LoVo (cell line): ENCODE data around the gene QDPR.
"Not testable (repeated sequence)": the region's sequence is repeated elsewhere in the genome, so short reads cannot be mapped to it uniquely, and the experiment has no call there.

Experiments
- DNase-seq: peaks from one replicate; pipeline ENCODE4 v3.0.0-alpha.2; 2016; ENCODE audit warnings: low spot score

The QDPR gene

GRCh38 chr4:17491196-17491595, 20.7 kb downstream of the QDPR start:
- no peak for DNase-seq

DNA sequence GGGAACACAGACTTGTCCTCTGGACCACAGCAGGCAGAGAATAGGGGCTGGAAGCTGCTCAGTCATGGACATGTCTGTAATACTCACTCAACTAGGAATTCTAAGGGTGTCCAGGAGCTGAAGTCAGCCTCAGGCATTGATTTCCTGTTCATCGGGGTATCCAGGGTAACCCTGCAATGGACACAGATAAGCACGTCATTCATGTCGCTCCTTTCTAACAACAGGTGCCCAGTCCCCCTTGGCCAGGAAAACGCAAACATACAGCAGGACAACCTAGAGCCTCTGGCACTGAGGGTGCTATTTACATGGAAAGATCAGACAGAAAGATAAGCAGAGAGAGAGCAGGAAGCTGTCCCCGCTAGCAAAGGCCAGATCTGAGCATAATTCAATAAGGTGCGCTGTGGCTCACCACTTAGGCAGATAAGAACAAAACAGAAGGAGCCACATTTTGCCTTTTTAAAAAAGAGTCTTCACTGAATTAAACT, 21.3 kb downstream of the QDPR start:
- DNase-seq, result no peak

- DNase-seq, result no peak
These were observed 22.2 kb downstream of the QDPR start for GRCh38 chr4:17489721-17490120.

- no peak for DNase-seq
These were observed 22.8 kb downstream of the QDPR start for GRCh38 chr4:17489123-17489522.

DNA sequence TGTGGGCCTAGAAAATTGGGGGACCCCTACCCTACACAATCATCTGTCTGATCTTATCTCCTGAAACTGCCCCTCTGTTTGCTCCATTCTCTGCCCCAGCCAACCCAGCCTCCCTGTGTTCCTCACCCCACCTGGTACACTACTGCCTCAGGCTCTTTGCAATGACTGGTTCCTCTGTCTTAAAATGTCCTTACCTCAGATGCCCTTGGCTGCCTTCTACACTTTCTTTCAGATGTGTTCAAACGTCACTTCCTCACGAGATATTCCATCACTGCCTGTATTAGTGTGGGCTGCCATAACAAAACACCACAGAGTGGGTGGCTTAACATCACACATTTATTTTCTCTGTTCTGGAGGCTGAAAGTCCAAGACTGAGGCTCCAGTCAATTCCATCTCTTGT, 29.2 kb downstream of the QDPR start:
- no peak for DNase-seq

DNA sequence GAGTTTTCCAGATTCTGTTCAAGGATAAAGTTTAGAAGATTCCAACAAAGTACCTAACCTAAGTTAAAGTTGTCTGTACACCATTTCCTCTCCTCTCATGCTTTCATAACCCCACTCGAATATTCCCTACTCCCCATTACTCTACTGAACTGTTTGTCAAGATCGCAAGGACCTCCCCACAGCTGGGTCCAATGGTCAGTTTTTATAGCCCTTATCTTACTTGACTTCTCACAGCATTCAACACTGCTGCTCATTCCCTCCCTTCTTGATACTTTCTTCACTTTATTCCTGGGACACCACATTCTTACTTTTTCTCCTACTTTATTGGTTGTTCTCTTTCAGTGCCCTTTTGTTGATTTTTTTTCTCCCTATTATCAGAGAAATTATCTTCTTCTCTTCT, 30.9 kb downstream of the QDPR start:
- no peak for DNase-seq

GRCh38 chr4:17480210-17480927, 31.5 kb downstream of the QDPR start:
- no peak for DNase-seq

DNA sequence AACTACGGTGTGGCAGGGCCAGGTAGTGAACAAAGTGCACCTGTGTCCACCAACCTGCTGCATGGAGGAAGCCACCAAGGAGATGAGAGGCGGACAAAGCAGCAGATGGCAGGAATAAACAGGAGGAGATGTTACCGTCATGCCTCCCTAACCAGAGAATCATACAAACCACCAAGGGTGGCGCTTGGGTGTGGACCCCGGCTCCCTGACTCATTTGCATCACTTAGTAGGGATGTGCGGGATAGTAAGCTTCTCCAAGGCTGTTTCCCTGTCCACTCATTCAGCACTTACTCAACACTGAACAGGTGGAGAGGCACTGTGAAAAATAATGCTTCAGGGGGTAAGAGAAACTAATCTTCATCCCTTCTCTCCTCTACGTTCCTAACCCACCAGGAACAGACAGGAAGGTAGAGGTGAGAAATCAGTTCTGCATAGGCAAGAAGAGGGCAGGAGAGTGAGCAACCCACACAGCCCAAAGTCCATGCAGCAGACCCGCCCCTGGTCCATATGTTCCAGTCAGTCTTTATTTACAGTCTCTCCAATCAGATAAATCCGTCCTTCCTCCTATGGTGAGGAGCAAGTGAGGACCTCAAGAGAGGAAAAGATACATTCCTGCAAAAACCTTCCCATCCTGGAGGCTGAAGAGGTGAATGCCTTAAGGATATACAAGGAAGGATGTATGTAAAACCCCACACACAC, 34.0 kb downstream of the QDPR start:
- no peak for DNase-seq

GRCh38 chr4:17476853-17477252, 35.0 kb downstream of the QDPR start:
- DNase-seq, result no peak

DNA sequence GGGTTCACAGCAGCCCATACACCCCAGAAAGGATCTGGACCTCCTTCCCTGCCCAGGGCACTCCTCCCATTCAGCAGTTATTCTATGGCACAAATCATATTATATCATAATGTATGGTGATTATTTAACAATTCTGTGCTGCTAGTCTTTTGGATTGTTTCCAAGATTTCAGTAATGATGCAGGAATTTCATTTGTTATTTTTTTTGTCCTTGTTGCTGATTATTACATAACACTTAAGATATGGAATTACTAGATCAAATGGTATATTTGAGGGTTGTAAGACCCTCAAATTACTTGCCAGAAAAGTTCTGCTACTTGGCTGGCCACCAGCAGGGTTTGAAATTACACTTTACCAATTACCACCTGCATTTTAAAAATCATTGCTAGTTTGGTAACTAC, 36.4 kb downstream of the QDPR start:
- DNase-seq, result no peak

GRCh38 chr4:17469931-17470674, 41.8 kb downstream of the QDPR start:
- DNase-seq, result no peak

DNA sequence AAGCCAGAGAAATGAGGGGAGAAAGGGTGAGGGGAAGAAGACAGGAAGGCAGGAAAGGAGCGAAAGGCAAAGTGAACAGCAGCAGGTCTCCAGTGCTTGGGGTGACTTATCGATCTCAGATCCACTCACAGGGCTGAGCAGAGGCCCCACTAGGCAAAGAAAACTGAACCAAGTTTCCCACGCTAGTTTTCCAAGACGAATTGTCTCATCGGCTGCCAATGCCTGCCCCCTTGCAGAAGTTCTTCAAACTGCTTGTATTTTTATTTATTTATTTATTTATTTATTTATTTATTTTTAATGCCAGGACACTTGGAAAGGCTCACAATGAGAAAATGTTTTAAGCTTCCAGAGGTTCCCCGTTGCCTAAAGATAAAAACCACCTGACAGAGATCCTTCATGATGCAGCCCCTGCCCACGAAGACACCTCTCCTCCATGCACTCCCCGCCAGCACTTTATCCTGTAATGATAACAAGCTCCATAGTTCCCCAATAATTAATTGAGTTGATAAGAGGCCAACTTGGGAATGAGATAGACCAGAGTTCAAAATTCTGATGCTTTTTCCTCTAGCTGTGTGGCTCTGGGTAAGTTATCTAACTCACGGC, 43.2 kb downstream of the QDPR start:
- DNase-seq, result peak; percentile 6

GRCh38 chr4:17463606-17464005, 48.3 kb downstream of the QDPR start:
- DNase-seq, result no peak

DNA sequence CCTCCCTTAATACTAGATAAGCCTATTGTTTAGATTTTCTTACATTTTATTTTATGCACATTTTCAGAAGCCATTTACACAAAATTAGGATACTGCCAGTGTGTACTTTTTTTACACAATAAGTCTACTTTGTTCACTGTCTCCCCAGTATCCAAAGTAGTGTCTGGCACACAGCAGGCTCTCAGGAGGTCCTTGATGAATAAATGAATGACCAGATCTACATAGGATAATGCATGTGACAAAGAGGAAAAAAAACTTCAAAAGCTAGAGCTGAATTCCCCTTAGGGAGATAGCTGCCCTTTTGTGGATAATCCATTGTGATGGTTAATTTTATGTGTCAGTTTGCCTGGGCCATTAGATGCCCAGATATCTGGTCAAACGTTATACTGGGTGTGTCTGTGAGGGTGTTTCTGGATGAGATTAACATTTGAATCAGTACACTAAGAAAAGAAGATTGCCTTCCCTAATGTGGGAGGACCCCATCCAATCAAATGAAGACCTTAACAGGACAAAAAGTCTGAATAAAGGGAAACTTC, 61.6 kb downstream of the QDPR start:
- DNase-seq, result no peak

DNA sequence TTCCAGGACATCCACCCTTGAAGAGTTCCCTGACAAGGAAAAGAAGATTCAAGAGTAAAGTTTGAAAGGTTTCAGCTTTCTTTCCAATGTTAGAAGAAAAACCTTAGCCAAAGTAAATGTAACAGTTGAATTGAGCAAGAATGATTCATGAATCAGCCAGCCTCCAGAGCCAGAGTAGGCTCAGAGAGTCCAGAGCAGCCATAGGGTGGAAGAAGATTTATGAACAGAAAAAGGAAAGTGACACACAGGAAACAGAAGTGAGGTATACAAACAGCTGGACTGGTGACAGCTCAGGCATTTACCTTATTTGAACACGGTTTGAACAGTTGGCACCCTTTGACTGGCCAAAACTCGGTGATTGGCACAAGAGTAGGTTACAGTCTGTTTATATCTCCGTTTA, 63.2 kb downstream of the QDPR start:
- DNase-seq, result no peak

GRCh38 chr4:17447675-17448298, 64.1 kb downstream of the QDPR start:
- peak; percentile 76 for DNase-seq

DNA sequence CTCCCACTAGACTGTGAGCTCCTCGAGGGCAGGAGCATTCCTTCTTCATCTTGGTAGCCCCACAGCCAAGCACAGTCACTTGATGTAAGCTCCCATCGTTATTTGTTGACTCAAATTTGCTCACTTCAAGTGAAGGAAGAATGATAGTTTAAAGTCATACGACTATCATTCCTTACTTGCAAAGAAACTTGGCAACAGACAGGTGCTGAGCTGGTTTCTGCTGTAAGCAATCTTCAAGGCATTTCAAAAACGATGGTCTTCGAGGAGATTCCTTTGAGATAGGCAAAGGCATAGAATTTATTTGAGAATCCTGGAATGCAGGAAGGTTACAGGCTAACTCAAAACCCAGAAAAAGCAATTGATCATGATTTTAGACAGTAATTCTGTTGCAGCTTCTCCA, 64.8 kb downstream of the QDPR start:
- no peak for DNase-seq

DNA sequence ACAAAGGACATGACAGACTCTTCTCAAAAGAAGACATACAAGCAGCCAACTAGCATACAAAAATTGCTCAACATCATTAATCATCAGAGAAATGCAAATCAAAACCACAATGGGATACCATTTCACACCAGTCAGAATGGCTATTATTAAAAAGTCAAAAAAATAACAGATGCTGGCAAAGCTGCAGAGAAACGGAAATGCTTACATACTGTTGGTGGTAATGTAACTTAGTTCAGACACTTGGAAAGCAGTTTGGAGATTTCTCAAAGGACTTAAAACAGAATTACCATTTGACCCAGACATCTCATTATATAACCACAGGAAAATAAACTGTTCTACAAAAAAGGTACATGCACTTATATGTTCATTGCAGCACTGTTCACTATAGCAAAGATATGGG, 69.4 kb downstream of the QDPR start:
- not testable (repeated sequence) for DNase-seq

DNA sequence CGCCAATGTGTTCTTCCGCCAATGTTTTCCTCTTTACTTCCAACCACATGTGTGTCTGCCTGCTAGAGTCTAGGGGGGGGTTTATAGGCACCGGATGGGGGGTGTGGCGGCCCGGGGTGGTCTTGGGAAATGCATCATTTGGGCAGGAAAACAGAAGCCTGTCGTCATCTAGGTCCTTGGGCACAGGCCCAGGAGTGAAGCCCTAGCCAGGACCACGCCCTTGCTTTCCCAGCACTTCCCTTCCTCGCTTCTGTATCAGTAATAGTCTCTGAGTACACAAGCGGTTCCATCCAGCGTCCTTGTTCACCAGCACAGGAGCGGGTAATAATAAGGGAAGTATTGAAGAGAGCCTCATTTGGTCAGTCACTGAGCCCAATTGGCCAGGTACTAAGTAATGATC, 74.5 kb downstream of the QDPR start:
- DNase-seq, result no peak

GRCh38 chr4:17436750-17437090, 75.2 kb downstream of the QDPR start:
- DNase-seq, result no peak
